GM08714 (cell line): Measurements from ENCODE around the gene CEL.
"Not testable (repeated sequence)": the region's sequence is repeated elsewhere in the genome, so short reads cannot be mapped to it uniquely, and the experiment has no call there.

Source experiments
- H3K4me3 ChIP-seq: fragments of 200-500 bp; sonication (Bioruptor generic); 2 replicates; pipeline ENCODE4 v1.5.1; 2014; ENCODE audit warnings: mild to moderate bottlenecking, low read length, inconsistent platforms
- ZNF274 ChIP-seq: IDR thresholded peaks from 2 replicates; pipeline ENCODE4 v1.6.1; 2012; ENCODE audit warnings: mild to moderate bottlenecking, low read depth, low read length

Gene CEL

DNA sequence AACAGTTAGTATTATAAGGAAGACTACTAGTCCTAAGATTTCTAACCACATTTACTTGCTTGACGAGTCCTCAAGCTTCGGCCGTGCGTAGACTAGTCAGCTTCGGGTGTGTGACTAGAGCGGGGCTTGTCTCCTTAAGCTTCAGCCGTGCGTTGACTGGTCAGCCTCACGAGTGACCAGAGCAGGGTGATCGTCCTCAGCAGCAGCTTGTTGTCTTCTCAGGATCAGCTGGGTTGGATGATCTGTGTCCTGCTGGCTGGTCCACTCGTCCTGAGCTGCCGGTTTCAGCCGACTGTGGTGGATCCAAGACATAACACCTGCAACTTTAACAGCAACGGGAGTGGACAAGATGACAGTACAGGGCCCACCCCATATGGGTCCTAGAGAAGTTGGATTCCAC lies 16.7 kb downstream of the CEL start:
- no peak for TF ChIP-seq ZNF274

DNA sequence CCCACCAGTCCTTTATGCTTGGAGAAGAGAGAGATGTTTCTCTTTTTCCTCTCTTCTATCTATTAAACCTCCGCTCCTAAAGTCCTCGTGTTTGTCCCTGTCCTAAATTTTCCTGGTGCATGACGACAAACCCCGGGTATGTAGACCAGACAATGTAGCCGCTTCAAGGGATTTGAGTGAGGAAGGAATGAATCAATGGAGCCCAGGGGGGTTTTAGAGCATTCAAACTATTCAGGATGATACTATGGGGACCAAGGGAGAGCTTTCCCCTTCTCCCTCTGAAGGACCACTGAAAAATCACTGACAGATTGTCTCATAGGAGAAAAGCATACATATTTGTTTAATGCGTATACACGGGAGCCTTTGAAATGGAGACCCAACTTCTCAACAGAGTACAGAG lies 18.4 kb downstream of the CEL start:
- TF ChIP-seq ZNF274 = no peak
- H3K4me3 ChIP-seq = no peak overlapping the region

More for the DNA sequence above, 16.7 kb downstream of the CEL start:
- no peak overlapping the region for H3K4me3 ChIP-seq

DNA sequence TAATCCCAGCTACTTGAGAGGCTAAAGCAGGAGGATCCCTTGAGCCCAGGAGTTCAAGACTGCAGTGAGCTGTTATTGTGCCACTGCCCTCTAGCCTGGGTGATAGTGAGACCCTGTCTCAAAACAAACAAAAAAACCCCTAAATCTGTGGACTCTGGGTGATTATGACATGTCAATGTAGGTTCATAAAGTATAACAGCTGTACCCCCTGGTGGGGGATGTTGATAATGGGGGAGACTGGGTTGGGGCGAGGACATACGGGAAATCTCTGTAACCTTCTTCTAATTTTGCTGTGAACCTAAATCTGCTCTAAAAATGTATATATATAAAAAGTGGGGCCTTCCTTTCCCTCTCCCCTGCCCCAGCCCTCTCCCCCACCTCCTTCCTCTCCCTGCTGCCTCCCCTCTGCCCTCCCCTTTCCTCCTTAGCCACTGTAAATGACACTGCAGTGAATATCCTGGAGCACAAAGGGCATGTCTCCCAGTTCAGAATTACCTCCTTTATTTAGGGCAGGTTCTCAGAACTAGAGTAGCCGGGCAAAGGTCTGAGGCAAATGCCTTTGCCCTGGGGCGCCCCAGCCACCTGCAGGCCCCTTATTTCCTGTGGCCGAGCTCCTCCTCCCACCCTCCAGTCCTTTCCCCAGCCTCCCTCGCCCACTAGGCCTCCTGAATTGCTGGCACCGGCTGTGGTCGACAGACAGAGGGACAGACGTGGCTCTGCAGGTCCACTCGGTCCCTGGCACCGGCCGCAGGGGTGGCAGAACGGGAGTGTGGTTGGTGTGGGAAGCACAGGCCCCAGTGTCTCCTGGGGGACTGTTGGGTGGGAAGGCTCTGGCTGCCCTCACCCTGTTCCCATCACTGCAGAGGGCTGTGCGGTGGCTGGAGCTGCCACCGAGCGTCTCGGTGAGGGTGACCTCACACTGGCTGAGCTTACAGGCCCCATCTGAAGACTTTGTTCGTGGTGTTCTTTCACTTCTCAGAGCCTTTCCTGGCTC lies 19.3 kb downstream of the CEL start:
- not testable (repeated sequence) for H3K4me3 ChIP-seq

DNA sequence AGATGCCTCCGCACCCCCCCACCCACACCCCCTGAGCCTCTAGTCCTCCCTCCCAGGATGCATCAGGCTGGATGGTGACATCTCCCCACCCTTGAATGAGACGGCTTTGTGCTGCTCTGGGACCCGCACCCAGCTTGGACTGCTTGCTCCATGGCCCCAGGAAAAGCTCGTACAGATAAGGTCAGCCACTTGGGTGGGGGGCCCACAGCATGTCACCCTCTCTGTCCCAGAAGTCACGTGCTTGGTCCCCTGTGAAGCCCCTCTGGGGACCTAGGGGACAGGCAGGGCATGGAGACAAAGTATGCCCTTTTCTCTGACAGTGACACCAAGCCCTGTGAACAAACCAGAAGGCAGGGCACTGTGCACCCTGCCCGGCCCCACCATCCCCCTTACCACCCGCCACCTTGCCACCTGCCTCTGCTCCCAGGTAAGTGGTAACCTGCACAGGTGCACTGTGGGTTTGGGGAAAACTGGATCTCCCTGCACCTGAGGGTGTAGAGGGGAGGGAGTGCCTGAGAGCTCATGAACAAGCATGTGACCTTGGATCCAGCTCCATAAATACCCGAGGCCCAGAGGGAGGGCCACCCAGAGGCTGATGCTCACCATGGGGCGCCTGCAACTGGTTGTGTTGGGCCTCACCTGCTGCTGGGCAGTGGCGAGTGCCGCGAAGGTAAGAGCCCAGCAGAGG lies 20.3 kb downstream of the CEL start:
- not testable (repeated sequence) for H3K4me3 ChIP-seq

DNA sequence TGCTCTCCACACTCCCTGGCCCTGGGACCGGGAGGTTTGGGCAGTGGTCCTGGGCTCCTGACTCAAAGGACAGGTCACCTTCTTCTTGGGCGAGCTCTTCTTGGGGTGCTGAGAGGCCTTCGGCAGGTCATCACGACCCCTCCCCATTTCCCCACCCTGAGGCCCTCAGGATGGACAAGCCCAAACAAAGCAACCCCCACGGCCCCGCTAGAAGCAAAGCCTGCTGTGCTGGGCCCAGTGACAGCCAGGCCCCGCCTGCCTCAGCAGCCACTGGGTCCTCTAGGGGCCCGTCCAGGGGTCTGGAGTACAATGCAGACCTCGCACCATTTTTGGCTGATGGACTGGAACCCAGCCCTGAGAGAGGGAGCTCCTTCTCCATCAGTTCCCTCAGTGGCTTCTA lies 21.9 kb downstream of the CEL start:
- H3K4me3 ChIP-seq = not testable (repeated sequence)

DNA sequence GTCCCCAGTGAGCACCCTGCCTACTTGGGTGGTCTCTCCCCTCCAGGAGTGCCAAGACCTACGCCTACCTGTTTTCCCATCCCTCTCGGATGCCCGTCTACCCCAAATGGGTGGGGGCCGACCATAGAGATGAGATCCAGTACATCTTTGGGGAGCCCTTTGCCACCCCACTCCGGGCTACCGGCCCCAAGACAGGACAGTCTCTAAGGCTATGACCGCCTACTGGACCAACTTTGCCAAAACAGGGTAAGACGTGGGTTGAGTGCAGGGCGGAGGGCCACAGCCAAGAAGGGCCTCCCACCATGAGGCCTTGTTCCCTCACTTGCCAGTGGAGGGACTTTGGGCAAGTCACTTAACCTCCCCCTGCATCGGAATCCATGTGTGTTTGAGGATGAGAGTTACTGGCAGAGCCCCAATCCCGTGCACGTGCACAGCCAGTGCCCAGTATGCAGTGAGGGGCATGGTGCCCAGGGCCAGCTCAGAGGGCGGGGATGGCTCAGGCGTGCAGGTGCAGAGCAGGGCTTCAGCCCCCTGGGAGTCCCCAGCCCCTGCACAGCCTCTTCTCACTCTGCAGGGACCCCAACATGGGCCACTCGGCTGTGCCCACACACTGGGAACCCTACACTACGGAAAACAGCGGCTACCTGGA lies 24.6 kb downstream of the CEL start:
- H3K4me3 ChIP-seq = not testable (repeated sequence)

DNA sequence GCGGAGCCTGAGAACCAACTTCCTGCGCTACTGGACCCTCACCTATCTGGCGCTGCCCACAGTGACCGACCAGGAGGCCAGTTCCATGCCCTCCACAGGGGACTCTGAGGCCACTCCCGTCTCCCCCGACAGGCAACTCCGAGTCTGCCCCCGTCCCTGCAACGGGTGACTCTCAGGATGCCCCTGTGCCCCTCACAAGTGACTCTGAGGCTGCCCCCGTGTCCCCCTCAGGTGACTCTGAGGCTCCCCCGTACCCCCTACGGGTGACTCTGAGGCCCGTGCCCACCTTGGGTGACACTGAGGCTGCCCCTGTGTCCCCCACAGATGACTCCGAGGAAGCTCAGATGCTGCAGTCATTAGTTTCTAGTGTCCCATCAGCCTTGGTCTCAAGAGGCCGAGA lies 25.1 kb downstream of the CEL start:
- H3K4me3 ChIP-seq = no peak overlapping the region
- TF ChIP-seq ZNF274 = no peak

DNA sequence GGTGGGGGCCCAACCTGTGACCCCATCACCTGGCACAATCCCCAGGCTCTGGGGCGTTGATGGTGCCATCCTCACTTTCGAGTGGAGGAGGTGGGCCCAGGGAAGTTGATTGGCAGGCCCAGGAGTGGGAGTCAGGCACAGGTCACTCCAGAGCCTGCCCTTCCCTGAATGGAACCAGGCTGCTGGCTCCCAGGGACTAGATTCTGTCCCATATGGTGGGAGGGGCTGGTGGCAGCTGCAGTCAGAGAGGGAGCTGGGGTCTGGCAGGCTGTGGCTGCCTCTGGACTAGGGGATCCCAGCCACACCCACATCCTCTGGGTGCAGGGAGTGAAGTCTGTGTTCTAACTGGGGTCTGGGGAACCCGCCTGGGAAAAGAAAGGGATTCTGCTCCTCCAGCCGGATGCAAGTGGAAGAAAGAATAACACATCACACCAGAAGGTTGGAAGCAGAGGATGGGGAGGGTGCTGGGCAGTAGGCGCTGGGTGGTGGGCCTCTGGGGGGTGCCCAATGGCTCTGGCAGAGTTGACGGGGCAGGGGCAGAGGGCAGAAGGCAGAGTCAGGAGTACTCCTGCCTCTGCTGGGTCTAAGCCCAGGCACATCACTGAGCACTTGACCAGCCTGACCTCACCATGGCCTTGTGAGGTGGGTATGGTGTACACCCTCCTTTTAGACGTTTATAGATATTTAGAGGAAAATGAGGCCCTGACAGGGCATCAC lies 25.8 kb downstream of the CEL start:
- H3K4me3 ChIP-seq = no peak overlapping the region
- no peak for TF ChIP-seq ZNF274

DNA sequence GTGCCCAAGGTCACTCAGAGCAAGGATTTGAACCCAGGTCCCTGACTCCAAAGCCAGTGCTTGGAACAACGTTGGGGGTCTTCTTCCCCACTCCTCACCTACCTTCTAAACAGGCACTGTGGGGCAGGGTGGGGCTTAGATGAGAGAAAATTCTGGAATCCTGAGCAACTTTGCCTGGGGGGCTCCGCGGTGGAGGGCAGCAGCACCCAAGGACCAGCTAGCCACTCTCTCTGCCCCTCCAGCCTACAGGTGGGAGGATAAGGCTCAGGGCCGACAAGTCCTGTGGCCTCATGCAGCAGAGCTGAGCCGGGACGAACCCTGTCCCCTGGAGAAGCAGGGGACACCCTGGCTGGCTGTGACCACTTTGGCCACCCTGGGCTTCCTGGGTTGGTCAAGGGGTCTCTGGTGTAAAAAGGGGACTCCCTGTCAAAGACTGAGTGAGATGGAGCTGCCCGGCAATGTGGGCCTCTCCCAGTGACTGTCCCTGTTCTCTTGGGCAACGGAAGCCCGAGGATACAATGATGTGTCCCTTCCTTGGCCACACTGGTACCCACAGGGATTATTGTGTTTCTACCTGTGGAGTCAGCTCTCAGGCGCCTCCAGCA lies 26.5 kb downstream of the CEL start:
- H3K4me3 ChIP-seq = no peak overlapping the region
- no peak for TF ChIP-seq ZNF274

DNA sequence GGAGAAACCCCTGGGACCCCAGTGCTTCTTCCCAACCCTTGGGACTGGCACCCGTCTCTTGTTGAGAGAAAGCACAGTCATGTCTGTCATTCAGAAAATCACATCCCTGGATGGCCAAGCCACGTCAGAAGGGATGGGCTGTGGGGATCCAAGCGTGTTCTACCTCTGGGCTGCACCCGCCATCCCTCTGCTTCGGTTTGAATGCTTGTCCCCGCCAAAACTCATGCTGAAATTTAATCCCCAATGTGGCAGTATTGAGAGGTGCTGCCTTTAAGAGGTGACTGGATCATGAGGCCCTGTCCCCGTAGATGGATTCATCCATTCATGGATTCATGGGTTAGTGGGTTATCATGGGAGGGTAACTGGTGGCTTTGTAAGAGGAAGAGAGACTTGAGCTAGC lies 27.0 kb downstream of the CEL start:
- TF ChIP-seq ZNF274 = no peak
- no peak overlapping the region for H3K4me3 ChIP-seq

DNA sequence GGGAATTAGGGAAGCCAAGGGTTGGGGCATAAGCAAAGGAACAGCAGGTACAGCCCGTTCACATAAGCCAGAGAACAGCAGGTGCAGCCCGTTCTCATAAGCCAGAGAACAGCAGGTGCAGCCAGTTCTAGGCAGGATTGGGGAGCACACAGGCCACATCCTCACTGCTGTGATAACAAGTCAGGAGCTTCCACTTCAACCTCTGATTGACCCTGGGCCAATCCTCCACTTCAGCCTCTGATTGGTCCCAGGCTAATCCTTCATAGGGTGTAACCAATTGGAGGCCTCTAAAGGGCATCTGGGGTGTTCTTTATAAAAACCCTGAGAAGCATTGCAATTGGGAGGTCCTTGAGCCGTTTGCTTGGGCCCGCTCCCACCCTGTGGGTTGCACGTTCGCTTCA lies 27.5 kb downstream of the CEL start:
- H3K4me3 ChIP-seq = no peak overlapping the region
- no peak for TF ChIP-seq ZNF274

DNA sequence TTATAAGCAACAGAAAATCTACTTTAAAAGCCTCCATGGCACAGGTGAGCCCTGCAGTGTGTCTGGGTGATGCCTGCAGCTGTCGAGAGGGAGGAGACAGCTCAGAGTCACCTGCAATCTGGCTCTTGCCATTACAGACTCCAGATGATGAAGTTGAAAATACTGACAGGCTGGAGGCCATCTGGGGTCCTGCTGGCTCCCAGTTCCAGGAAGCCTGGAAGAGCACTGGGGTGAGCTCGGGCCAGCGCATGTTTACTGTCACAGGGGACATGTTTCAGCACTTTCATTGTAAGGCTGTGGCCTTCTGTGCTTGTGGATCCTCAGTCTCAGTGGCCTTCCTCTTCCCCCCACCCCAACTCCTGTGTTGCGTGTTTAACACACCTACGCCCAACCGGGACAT lies 28.4 kb downstream of the CEL start:
- TF ChIP-seq ZNF274 = no peak
- H3K4me3 ChIP-seq = no peak overlapping the region

DNA sequence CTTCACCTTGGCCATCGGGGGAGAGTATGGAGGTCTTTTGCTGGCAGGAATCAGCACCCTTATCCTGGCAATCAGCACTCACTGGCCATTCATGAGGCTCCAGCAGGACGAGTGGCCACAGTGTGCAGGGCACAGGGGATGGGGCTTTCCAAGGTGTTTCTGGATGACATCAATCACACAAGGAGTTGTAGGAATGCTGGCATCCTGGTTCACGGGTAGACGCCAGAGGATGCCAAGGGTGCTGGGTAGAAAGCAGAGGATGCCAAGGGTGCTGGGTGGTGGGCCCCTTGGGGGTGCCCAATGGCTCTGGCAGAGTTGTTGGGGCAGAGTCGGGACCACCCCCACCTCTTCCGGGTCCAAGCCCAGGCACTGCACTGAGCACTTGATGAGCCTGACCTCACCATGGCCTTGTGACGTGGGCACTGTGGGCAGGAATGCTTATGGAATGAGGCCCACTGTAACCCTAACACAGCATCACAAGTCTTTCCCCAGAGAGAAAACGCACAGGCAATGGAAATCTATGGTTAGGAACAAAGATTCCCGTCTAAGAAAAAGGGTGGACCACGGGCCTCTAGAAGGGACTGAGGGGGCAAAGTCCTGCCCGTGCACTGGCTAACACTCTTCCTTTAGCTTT lies 29.1 kb downstream of the CEL start:
- no peak for TF ChIP-seq ZNF274

DNA sequence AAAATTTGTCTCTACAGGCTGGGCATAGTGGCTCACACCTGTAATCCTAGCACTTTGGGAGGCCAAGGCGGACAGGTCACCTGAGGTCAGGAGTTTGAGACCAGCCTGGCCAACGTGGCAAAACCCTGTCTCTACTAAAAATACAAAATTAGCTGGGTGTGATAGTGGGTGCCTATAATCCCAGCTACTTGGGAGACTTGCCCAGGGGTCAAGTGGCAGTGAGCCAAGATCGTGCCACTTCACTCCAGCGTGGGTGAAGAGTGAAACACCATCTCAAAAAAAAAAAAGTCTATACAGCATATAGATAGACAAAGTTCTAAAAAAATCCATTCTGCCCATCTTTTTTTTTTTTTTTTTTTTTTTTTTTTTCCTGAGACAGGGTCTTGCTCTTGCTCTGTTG lies 32.6 kb downstream of the CEL start:
- H3K4me3 ChIP-seq = not testable (repeated sequence)

More for the DNA sequence above, 29.1 kb downstream of the CEL start:
- no peak overlapping the region for H3K4me3 ChIP-seq
